ENCODE data around the gene GAL3ST2. TPM values are rescaled to one million over a fixed set of nuclear protein-coding genes. Genes with fewer than 3 reads are reported as not detected.
"Not testable (repeated sequence)": the region's sequence is repeated elsewhere in the genome, so short reads cannot be mapped to it uniquely, and the experiment has no call there.

GAL3ST2 gene
- total RNA-seq, 1 donor from 2014 or later = not detected

- Histone ChIP-seq H2AFZ (ENCODE audit: low read depth, low read length) (no peak overlapping the region), H3K36me3 (ENCODE audit: insufficient read depth, low read length) (no peaks in the 10 kb centered on the region), H3K4me2 (ENCODE audit: low read length) (no peak overlapping the region), H3K9me3 (ENCODE audit: insufficient read depth, low read depth, low read length) (no peaks in the 10 kb centered on the region), H3K9ac (ENCODE audit: low read length) (no peak overlapping the region), H3K4me3 (ENCODE audit: insufficient read depth, low read depth, low read length) (no peak overlapping the region), H3K4me1 (ENCODE audit: insufficient read depth, low read length) (no peaks in the 10 kb centered on the region), H3K27ac (ENCODE audit: low read depth, low read length) (no peak overlapping the region), H3K79me2 (ENCODE audit: insufficient read depth, low read length) (no peaks in the 10 kb centered on the region), H4K20me1 (ENCODE audit: insufficient read depth, low read length) (no peaks in the 10 kb centered on the region), H3K27me3 (ENCODE audit: insufficient read depth, low read length) (no peaks in the 10 kb centered on the region)
- peaks cover 14% of the 10 kb centered on the region for H3K27me3 Mint-ChIP-seq (ENCODE audit: low read depth, unreplicated experiment)
- DNase-seq (ENCODE audit: low read depth) (no peak), FAIRE-seq (no peak)
- H3K36me3 Mint-ChIP-seq (ENCODE audit: low read depth, unreplicated experiment) = no peaks in the 10 kb centered on the region
- no peaks in the 10 kb centered on the region for H3K4me1 Mint-ChIP-seq (ENCODE audit: low read depth, unreplicated experiment)
- H3K4me3 Mint-ChIP-seq (ENCODE audit: unreplicated experiment) = no peak overlapping the region
- H3K27ac Mint-ChIP-seq (ENCODE audit: unreplicated experiment) = no peak overlapping the region
- TF ChIP-seq EZH2 (IDR thresholded peaks at IDR 0.05; ENCODE audit: insufficient read depth, low read length) = no peak
- H3K9me3 Mint-ChIP-seq (ENCODE audit: unreplicated experiment) = no peaks in the 10 kb centered on the region
These were observed 39.1 kb downstream of the GAL3ST2 start for GRCh38 chr2:241815477-241816430.

- Histone ChIP-seq H3K27ac (ENCODE audit: low read depth, low read length) (no peak overlapping the region), H3K79me2 (ENCODE audit: insufficient read depth, low read length) (no peaks in the 10 kb centered on the region), H3K4me1 (ENCODE audit: insufficient read depth, low read length) (no peaks in the 10 kb centered on the region), H3K9ac (ENCODE audit: low read length) (no peak overlapping the region), H4K20me1 (ENCODE audit: insufficient read depth, low read length) (no peaks in the 10 kb centered on the region), H3K4me3 (ENCODE audit: insufficient read depth, low read depth, low read length) (no peak overlapping the region), H2AFZ (ENCODE audit: low read depth, low read length) (no peak overlapping the region), H3K36me3 (ENCODE audit: insufficient read depth, low read length) (no peaks in the 10 kb centered on the region), H3K27me3 (ENCODE audit: insufficient read depth, low read length) (no peaks in the 10 kb centered on the region), H3K4me2 (ENCODE audit: low read length) (no peak overlapping the region), H3K9me3 (ENCODE audit: insufficient read depth, low read depth, low read length) (no peaks in the 10 kb centered on the region)
- H3K27me3 Mint-ChIP-seq (ENCODE audit: low read depth, unreplicated experiment) = peaks cover 16% of the 10 kb centered on the region
- H3K36me3 Mint-ChIP-seq (ENCODE audit: low read depth, unreplicated experiment) = no peaks in the 10 kb centered on the region
- no peaks in the 10 kb centered on the region for H3K4me1 Mint-ChIP-seq (ENCODE audit: low read depth, unreplicated experiment)
- no peak for FAIRE-seq
- peaks cover 2% of the 10 kb centered on the region for H3K9me3 Mint-ChIP-seq (ENCODE audit: unreplicated experiment)
- H3K27ac Mint-ChIP-seq (ENCODE audit: unreplicated experiment) = no peak overlapping the region
- H3K4me3 Mint-ChIP-seq (ENCODE audit: unreplicated experiment) = no peak overlapping the region
- TF ChIP-seq EZH2 (IDR thresholded peaks at IDR 0.05; ENCODE audit: insufficient read depth, low read length) = no peak
- no peak for TF ChIP-seq CTCF (IDR thresholded peaks at IDR 0.05; ENCODE audit: insufficient read depth, low read depth, low read length)
- DNase-seq (ENCODE audit: low read depth) = no peak
These were observed 40.0 kb downstream of the GAL3ST2 start for GRCh38 chr2:241816431-241817121.

DNA sequence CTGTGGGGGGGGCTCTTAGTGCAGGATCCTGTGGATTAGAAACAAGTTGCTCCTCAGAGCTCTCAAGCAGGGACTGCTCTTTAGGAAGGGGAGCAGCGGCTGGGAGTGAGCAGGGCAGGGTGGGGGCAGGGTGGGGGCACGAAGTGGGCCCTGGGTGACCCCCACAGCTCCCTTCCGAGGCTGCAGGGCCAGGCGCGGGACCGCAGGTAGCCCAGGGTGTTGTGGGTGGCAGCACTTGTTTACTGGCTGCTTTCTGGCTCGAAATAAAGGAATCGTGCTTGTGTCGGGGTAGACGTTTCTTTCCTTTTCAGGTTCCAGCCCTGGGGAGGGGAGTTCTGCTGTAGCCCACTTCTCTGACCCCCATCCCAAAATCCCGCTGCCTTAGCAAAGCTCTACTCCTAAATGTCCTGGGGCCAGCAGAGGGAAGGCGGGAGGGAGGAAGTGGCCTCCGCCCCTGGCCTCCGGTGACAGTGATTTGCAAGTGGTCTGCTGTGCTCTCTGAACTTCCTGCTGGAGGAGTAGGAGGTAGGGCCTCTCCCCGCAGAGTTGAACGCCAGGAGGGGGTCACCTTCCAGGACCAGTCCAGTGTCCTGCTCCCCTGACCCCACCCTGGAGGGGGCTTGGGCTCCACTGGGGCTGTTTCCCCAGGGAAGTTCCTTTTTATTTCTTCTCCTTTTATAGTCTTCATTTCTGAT, 40.7 kb downstream of the GAL3ST2 start:
- Mint-ChIP-seq H3K36me3 (ENCODE audit: low read depth, unreplicated experiment) (no peaks in the 10 kb centered on the region), H3K27me3 (ENCODE audit: low read depth, unreplicated experiment) (peaks cover 16% of the 10 kb centered on the region), H3K9me3 (ENCODE audit: unreplicated experiment) (peaks cover 2% of the 10 kb centered on the region), H3K27ac (ENCODE audit: unreplicated experiment) (no peak overlapping the region), H3K4me3 (ENCODE audit: unreplicated experiment) (no peak overlapping the region), H3K4me1 (ENCODE audit: low read depth, unreplicated experiment) (no peaks in the 10 kb centered on the region)
- Histone ChIP-seq H3K27me3 (ENCODE audit: insufficient read depth, low read length) (no peaks in the 10 kb centered on the region), H3K4me1 (ENCODE audit: insufficient read depth, low read length) (no peaks in the 10 kb centered on the region), H3K4me3 (ENCODE audit: insufficient read depth, low read depth, low read length) (no peak overlapping the region), H3K79me2 (ENCODE audit: insufficient read depth, low read length) (no peaks in the 10 kb centered on the region), H3K4me2 (ENCODE audit: low read length) (no peak overlapping the region), H3K9ac (ENCODE audit: low read length) (no peak overlapping the region), H3K36me3 (ENCODE audit: insufficient read depth, low read length) (no peaks in the 10 kb centered on the region), H4K20me1 (ENCODE audit: insufficient read depth, low read length) (no peaks in the 10 kb centered on the region), H2AFZ (ENCODE audit: low read depth, low read length) (no peak overlapping the region), H3K9me3 (ENCODE audit: insufficient read depth, low read depth, low read length) (no peaks in the 10 kb centered on the region), H3K27ac (ENCODE audit: low read depth, low read length) (no peak overlapping the region)
- no peak for TF ChIP-seq CTCF (IDR thresholded peaks at IDR 0.05; ENCODE audit: insufficient read depth, low read depth, low read length)
- FAIRE-seq = no peak
- no peak for DNase-seq (ENCODE audit: low read depth)

DNA sequence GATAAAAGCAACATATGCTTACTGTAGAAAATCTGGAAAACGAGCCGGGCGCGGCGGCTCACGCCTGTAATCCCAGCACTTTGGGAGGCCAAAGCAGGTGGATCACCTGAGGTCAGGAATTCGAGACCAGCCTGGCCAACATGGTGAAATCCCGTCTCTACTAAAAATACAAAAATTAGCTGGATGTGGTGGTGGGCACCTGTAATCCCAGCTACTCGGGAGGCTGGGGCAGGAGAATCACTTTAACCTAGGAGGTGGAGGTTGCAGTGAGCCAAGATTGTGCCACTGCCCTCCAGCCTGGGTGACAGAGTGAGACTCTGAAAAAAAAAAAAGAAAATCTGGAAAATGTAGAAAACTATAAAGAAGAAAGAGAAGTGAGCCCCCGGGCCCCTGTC, 41.2 kb downstream of the GAL3ST2 start:
- H3K9me3 ChIP-seq (ENCODE audit: insufficient read depth, low read depth, low read length); H3K4me3 ChIP-seq (ENCODE audit: insufficient read depth, low read depth, low read length); H3K27ac ChIP-seq (ENCODE audit: low read depth, low read length); H3K4me1 ChIP-seq (ENCODE audit: insufficient read depth, low read length); H3K36me3 Mint-ChIP-seq (ENCODE audit: low read depth, unreplicated experiment); H3K4me1 Mint-ChIP-seq (ENCODE audit: low read depth, unreplicated experiment); H3K36me3 ChIP-seq (ENCODE audit: insufficient read depth, low read length); H3K9ac ChIP-seq (ENCODE audit: low read length); H3K79me2 ChIP-seq (ENCODE audit: insufficient read depth, low read length); DNase-seq (ENCODE audit: low read depth); H2AFZ ChIP-seq (ENCODE audit: low read depth, low read length); H3K27ac Mint-ChIP-seq (ENCODE audit: unreplicated experiment); H3K4me3 Mint-ChIP-seq (ENCODE audit: unreplicated experiment); H4K20me1 ChIP-seq (ENCODE audit: insufficient read depth, low read length); H3K4me2 ChIP-seq (ENCODE audit: low read length); H3K27me3 ChIP-seq (ENCODE audit: insufficient read depth, low read length); FAIRE-seq; H3K9me3 Mint-ChIP-seq (ENCODE audit: unreplicated experiment): not testable (repeated sequence)
- peaks cover 20% of the 10 kb centered on the region for H3K27me3 Mint-ChIP-seq (ENCODE audit: low read depth, unreplicated experiment)
